HG03045 (cell line): Measurements from ENCODE around the gene KLHDC4.
A peak's percentile ranks its signal among the peaks of the same experiment; 100 is the strongest.
"Not testable (repeated sequence)": the region's sequence is repeated elsewhere in the genome, so short reads cannot be mapped to it uniquely, and the experiment has no call there.

Source experiments
- ATAC-seq: cut with Tn5 transposase; IDR thresholded peaks from one replicate; pipeline ENCODE4 v1.9.1; 2021; ENCODE audit warnings: mild to moderate bottlenecking, moderate library complexity; ENCODE audit not compliant: unreplicated experiment

KLHDC4 gene

DNA sequence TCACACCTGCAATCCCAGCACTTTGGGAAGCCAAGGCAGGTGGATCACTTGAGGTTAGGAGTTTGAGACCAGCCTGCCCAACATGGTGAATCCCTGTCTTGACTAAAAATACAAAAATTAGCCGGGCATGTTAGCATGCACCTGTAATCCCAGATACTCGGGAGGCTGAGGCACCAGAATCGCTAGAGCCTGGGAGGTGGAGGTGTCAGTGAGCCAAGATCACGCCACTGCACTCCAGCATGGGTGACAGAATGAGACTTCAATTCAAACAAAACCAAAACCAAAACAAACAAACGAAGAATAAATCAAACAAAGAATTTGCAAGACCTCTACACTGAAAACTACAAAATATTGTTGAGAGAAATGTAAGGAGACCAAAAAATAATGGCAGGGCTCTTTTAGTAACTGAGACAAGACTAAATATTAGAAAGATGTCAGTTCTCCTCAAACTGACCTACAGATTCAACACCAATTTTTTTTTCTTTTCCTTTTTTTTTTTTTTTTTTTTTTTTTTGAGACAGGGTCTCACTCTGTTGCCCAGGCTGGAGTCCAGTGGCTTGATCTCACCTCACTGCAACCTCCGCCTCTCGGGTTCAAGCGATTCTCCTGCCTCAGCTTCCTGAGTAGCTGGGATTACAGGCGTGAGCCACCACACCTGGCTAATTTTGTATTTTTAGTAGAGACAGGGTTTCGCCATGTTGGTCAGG is 23.1 kb upstream of the KLHDC4 start:
- not testable (repeated sequence) for ATAC-seq

GRCh38 chr16:87787451-87788091 is 21.8 kb upstream of the KLHDC4 start:
- ATAC-seq, result not testable (repeated sequence)

DNA sequence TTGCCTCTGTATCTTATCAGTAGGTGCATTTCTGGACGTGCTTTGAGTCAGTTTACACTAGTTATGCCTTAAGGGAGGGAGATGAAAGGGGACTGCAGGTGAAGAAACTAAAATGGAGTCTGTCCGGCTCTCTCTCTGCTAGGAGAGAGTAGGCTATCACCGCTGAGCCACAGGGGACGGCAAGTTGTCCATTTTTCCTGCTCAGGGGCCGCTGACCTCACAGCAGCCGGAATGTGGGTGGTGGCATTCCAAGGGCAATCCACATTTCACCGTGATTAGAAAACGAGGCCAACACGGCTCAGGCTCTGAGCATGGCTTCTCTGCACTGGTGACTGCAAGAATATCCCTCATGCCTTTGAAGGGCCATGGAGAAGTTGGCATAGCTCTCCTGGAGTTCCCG is 19.0 kb upstream of the KLHDC4 start:
- no peak for ATAC-seq

DNA sequence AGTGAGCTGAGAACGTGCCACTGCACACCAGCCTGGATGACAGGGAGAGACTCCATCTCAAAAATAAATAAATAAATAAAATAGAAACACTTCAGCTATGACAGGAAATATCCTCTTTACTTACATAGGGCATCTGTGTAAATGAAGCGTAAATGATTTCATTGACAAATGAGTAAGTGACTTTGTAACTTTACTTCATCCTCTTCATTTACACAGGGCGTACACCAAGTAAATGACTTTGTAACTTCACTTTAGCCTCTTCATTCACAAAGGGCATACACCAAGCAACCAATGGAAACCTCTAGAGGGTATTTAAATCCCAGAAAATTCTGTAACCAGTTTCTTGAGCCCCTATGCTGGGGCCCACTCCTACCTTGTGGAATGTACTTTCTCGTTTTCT is 16.2 kb upstream of the KLHDC4 start:
- ATAC-seq, result no peak

- ATAC-seq, result no peak
These were observed 14.7 kb upstream of the KLHDC4 start for GRCh38 chr16:87780385-87780989.

DNA sequence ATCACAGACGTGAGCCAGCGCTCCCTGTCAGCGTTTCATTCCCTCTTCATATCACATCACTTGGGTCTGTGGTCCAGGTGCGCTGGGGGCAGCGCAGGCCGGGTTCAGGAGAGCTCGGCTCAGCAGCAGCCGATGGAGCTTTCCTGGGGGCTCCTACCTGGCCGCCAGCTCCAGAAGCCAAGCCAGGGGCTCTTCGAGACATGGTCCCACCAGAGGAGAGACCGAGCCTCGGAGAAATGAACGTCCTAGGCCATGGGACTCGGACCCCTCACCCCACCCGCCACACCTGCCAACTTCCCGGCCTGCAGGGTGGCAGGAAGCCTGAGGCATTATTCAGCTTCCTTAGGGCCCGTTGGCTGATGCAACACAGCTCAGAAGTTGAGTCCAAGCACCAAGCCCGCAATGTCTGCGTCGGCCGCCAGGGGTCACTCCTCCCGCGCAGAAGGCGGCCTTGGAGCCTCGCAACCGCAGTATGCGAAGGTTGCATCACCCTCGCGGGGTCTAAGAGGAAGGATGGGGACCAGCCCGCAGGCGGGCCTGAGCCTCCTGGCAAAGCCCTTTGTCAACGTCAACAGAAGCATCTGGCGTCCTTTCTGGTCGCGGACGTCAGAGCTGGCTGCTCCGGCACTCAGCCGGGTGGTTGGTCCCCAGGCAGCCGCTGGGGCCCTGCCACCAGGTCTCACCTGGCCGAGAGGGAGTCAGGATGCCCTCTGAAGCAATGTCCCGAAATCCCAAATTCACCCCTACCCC is 13.2 kb upstream of the KLHDC4 start:
- peak; percentile 50 for ATAC-seq

DNA sequence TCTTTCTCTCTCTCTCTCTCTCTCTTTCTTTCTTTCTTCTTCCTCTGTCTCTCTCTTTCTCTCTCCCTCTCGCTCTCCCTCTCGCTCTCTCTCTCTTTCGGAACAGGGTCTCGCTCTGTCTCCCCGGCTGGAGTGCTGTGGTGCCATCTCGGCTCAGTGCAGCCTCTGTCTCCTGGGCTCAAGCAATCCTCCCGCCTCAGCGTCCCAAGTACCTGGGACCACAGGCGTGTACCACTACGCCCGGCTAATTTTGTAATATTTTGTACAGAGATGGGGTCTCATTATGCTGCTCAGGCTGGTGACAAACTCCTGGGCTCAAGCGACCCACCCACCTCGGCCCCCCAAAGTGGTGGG is 12.7 kb upstream of the KLHDC4 start:
- ATAC-seq, result no peak

GRCh38 chr16:87773836-87774235 is 8.1 kb upstream of the KLHDC4 start:
- not testable (repeated sequence) for ATAC-seq

DNA sequence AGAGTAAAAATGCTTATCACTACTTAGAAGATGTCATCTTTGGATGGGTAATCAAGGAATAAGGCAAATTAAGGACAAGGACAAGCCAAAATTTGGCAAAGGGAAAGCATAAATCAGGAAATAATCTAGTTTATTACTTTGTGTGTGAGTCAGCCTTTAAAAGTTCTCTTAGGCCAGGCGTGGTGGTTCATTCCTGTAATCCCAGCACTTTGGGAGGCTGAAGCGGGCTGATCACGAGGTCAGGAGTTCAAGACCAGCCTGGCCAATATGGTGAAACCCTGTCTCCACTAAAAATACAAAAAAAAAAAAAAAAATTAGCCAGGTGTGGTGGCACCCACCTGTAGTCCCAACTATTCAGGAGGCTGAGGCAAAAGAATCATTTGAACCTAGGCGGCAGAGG is 1.7 kb upstream of the KLHDC4 start:
- ATAC-seq, result not testable (repeated sequence)

DNA sequence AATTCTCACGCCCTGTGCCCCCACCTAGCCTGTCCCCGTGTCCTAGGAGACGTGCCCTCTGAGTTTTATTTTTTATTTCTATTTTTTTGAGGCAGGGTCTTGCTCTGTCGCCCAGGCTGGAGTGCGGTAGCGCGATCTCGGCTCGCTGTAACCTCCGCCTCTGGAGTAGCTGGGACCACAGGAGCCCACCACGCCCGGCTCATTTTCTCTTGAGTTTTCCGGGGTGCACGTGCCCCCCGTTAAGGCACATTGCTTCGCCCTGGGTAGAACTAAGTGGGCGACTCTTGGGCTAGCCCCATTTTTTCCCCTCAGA is 655 bp upstream of the KLHDC4 start:
- ATAC-seq, result no peak

GRCh38 chr16:87765473-87765775 is 362 bp downstream of the KLHDC4 start:
- ATAC-seq, result peak; percentile 34

GRCh38 chr16:87764600-87765472 is 950 bp downstream of the KLHDC4 start:
- ATAC-seq, result peak; percentile 5

DNA sequence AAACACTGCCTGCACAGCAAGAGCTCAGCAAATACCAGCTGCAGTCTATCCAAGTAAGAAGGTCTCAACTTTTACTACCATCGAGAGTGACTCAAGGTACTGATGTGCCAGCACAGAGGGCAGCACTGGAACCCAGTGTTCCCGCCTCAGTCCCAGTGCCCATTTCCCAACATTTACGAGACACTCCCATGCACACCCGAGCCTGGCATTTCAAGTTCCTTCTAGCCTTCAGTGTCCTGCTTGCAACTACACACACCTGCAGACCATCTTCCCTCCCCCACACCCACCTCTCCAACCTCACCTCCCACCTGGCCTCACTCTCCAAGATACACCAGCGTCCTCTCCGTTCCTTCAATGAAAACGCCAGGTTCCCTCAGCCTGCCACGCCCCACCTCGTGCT is 3.2 kb downstream of the KLHDC4 start:
- ATAC-seq, result no peak

GRCh38 chr16:87762071-87762571 is 3.7 kb downstream of the KLHDC4 start:
- ATAC-seq, result no peak

- no peak for ATAC-seq
These were observed 4.7 kb downstream of the KLHDC4 start for GRCh38 chr16:87761060-87761459.

GRCh38 chr16:87757841-87758426 is 7.9 kb downstream of the KLHDC4 start:
- no peak for ATAC-seq

DNA sequence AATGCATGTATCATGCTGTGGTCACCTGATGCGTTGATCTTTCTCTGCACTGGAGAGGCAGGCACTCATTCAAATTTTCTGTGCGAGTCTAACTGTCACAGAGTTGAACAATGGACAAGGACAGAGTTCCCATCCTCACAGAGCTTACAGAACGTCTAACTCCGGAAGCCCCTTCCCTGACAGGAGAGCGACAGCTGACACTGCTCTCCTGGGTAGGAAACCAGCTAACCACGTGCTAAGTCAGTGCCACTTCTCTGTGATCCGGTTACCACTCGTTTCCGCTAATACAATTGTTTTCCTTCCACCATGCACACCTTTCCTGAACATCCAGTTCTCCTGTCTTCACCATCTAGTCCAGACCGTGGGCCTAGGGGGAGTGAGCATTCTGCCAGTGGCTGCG is 11.3 kb downstream of the KLHDC4 start:
- ATAC-seq, result no peak

- no peak for ATAC-seq
These were observed 18.0 kb downstream of the KLHDC4 start for GRCh38 chr16:87747626-87748414.

DNA sequence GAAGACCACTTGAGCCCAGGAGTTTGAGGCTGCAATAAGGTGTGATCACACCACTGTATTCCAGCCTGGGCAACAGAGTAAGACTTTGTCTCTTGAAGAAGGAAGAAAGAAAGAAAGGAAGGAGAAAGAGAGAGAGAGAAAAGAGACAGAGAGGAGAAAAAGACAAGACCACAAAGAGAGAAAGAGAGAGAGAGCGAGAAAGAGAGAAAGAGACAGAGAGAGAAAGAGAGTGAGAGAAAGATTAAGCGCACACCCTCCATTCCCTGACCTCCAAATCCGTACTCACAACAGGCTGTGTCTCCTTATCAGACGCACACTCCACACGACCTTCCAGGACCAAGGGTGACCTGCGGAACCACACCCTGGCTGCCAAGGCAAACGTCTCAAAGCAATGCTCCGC is 19.6 kb downstream of the KLHDC4 start:
- ATAC-seq, result no peak
